BE2C (cell line): Measurements from ENCODE around the gene ALOX15B. TPM values are rescaled to one million over a fixed set of nuclear protein-coding genes. Genes with fewer than 3 reads are reported as not detected.

Experiments
- DNase-seq: peaks from one replicate; pipeline ENCODE4 v3.0.0-alpha.2; 2020
- H3K27me3 ChIP-seq: fragments of 250-450 bp; sonication (Bioruptor Pico); 2 replicates; pipeline ENCODE4 v1.5.1; 2020; ENCODE audit warnings: mild to moderate bottlenecking
- H3K36me3 ChIP-seq: fragments of 250-450 bp; sonication (Bioruptor Pico); 2 replicates; pipeline ENCODE4 v1.5.1; 2020; ENCODE audit warnings: mild to moderate bottlenecking
- H3K4me1 ChIP-seq: fragments of 250-450 bp; sonication (Bioruptor Pico); 2 replicates; pipeline ENCODE4 v1.5.1; 2020
- H3K4me3 ChIP-seq: 2 replicates; pipeline ENCODE4 v1.5.1; 2011; ENCODE audit warnings: low read depth, low read length
- H3K9me3 ChIP-seq: fragments of 250-450 bp; sonication (Bioruptor Pico); 2 replicates; pipeline ENCODE4 v1.5.1; 2020
- CTCF ChIP-seq: IDR thresholded peaks from 2 replicates; pipeline ENCODE4 v1.5.1; 2012; ENCODE audit warnings: mild to moderate bottlenecking, low read depth, low read length
- polyA plus RNA-seq: library from polyadenylated mRNA; unstranded; fragments of >200 nt; gene quantifications from one replicate; pipeline ENCODE4 v1.2.1, GENCODE V29; 2012; ENCODE audit warnings: low read depth, missing spikeins; ENCODE audit not compliant: insufficient read length, insufficient read depth

Gene ALOX15B
- 0.25 TPM for polyA plus RNA-seq

GRCh38 chr17:8038954-8039610 is at the start of gene ALOX15B:
Gene ALOX15B (plus strand): TSS chr17:8039059. CDS start chr17:8039156, 97 bp downstream.
- no peak for DNase-seq
- H3K4me1 ChIP-seq = peaks cover 8% of the 10 kb centered on the region
- no peaks in the 10 kb centered on the region for H3K9me3 ChIP-seq
- H3K4me3 ChIP-seq = no peak within 1 kb of the TSS
- H3K27me3 ChIP-seq = no peaks in the 10 kb centered on the region
- TF ChIP-seq CTCF = no peak
- no peaks in the 10 kb centered on the region for H3K36me3 ChIP-seq

GRCh38 chr17:7989781-7990655 is 48.8 kb upstream of the ALOX15B start:
- Histone ChIP-seq H3K4me3 (peak overlapping the region; percentile 51), H3K27me3 (no peaks in the 10 kb centered on the region)
- peak; percentile 75 for DNase-seq

GRCh38 chr17:7992516-7992915 is 46.3 kb upstream of the ALOX15B start:
- Histone ChIP-seq H3K4me3 (no peak overlapping the region), H3K36me3 (no peaks in the 10 kb centered on the region), H3K27me3 (no peaks in the 10 kb centered on the region), H3K9me3 (no peaks in the 10 kb centered on the region), H3K4me1 (no peaks in the 10 kb centered on the region)
- no peak for DNase-seq
- TF ChIP-seq CTCF = no peak

More at GRCh38 chr17:7989781-7990655, 48.8 kb upstream of the ALOX15B start:
- Histone ChIP-seq H3K9me3 (no peaks in the 10 kb centered on the region), H3K36me3 (no peaks in the 10 kb centered on the region), H3K4me1 (no peaks in the 10 kb centered on the region)
- peak; percentile 70 for TF ChIP-seq CTCF

- H3K4me1 ChIP-seq = no peaks in the 10 kb centered on the region
- no peak for TF ChIP-seq CTCF
These were observed 45.9 kb upstream of the ALOX15B start for GRCh38 chr17:7992924-7993323.

GRCh38 chr17:7993972-7994589 is 44.8 kb upstream of the ALOX15B start:
- no peaks in the 10 kb centered on the region for H3K36me3 ChIP-seq
- H3K27me3 ChIP-seq = no peaks in the 10 kb centered on the region
- H3K4me1 ChIP-seq = no peaks in the 10 kb centered on the region
- TF ChIP-seq CTCF = no peak
- H3K4me3 ChIP-seq = no peak overlapping the region
- H3K9me3 ChIP-seq = no peaks in the 10 kb centered on the region
- no peak for DNase-seq

More at GRCh38 chr17:7992924-7993323, 45.9 kb upstream of the ALOX15B start:
- Histone ChIP-seq H3K36me3 (no peaks in the 10 kb centered on the region), H3K4me3 (no peak overlapping the region), H3K9me3 (no peaks in the 10 kb centered on the region), H3K27me3 (no peaks in the 10 kb centered on the region)
- DNase-seq = no peak
